Ectodermal cell (in vitro differentiated cells): ENCODE data around the gene ATG10.
A peak's percentile ranks its signal among the peaks of the same experiment; 100 is the strongest.
"Not testable (repeated sequence)": the region's sequence is repeated elsewhere in the genome, so short reads cannot be mapped to it uniquely, and the experiment has no call there.

Source experiments
- H3K27ac ChIP-seq: 2 replicates; pipeline ENCODE4 v1.7.0; 2013; ENCODE audit warnings: mild to moderate bottlenecking, low read depth, low read length; ENCODE audit not compliant: insufficient read depth, poor library complexity, severe bottlenecking
- H3K27me3 ChIP-seq: 2 replicates; pipeline ENCODE4 v1.7.0; 2013; ENCODE audit warnings: mild to moderate bottlenecking, low read length; ENCODE audit not compliant: insufficient read depth, control insufficient read depth, poor library complexity, severe bottlenecking
- H3K36me3 ChIP-seq: one replicate; pipeline ENCODE4 v1.7.0; 2013; ENCODE audit warnings: low read length; ENCODE audit not compliant: control insufficient read depth, insufficient read depth
- H3K4me1 ChIP-seq: one replicate; pipeline ENCODE4 v1.7.0; 2013; ENCODE audit warnings: low read length; ENCODE audit not compliant: control insufficient read depth, insufficient read depth
- H3K4me3 ChIP-seq: 2 replicates; pipeline ENCODE4 v1.7.0; 2013; ENCODE audit warnings: low read depth, low read length, control low read depth; ENCODE audit not compliant: insufficient read depth
- H3K9me3 ChIP-seq: 2 replicates; pipeline ENCODE4 v1.7.0; 2013; ENCODE audit warnings: mild to moderate bottlenecking, low read length, moderate library complexity; ENCODE audit not compliant: control insufficient read depth
- WGBS, 2 experiments: methylation state at CpG; one replicate each; pipeline ENCODE4 v1.1.7; 2013; ENCODE audit warnings: missing lambda C conversion rate in 2 of 2; 5-methylcytosine and 5-hydroxymethylcytosine counted together

Gene ATG10

DNA sequence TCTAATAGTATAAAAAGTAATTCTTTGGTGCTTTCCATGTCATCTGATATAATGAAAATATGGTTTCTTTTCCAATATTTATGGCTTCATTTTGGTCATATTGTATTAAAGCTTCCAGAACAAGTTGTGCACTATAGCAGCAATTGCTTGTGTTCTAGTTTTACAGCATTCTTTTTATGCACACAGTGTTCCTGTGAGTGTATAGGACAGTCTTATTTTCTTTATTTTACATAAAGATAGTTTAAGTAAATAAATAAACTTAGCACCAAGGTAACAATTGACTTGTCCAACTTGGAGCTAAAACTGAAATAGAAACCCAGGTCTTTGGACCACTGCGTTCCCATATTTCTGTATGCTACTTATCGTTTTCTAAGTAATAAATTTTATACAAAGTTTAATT, 38.9 kb downstream of the ATG10 start:
- no peaks in the 10 kb centered on the region for H3K4me1 ChIP-seq
- H3K4me3 ChIP-seq = no peak overlapping the region
- 94% methylated on average over 2 of the region's 2 CpGs; no CpG with 5 or more reads in 1 of the 2 experiments for WGBS, 2 experiments
- no peaks in the 10 kb centered on the region for H3K9me3 ChIP-seq
- H3K27ac ChIP-seq = no peak overlapping the region
- H3K36me3 ChIP-seq = no peaks in the 10 kb centered on the region
- no peaks in the 10 kb centered on the region for H3K27me3 ChIP-seq

DNA sequence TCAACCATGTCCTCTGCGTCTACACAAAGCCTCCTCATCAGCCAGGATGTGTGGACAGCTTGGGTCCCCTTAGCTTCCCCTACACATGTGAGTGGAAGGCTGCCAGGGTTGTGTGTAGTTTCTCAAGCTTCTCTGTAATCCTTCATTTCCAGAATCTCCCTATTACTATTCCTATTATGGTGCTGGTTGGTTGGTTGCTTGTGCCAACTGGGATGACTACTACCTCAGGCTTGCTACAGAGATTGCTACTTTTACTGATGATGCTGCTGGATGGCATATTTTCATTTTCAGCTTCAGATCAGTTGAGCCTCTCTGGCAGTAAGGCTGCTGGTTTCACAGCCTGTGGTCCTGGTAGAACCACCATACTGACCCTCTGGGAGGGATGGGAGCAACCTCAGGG, 39.9 kb downstream of the ATG10 start:
- Histone ChIP-seq H3K27me3 (no peaks in the 10 kb centered on the region), H3K9me3 (no peaks in the 10 kb centered on the region), H3K27ac (no peak overlapping the region), H3K36me3 (peaks cover 5% of the 10 kb centered on the region), H3K4me1 (no peaks in the 10 kb centered on the region), H3K4me3 (no peak overlapping the region)
- WGBS, 2 experiments = 83 to 100% methylated on average over 1 of the region's 1 CpG

DNA sequence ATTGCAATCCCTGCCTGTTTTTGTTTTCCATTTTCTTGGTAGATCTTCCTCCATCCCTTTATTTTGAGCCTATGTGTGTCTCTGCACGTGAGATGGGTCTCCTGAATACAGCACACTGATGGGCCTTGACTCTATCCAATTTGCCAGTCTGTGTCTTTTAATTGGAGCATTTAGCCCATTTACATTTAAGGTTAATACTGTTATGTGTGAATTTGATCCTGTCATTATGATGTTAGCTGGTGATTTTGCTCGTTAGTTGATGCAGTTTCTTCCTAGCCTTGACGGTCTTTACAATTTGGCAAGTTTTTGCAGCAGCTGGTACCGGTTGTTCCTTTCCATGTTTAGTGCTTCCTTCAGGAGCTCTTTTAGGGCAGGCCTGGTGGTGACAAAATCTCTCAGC, 42.8 kb downstream of the ATG10 start:
- H3K36me3 ChIP-seq, H3K9me3 ChIP-seq, H3K27me3 ChIP-seq, H3K27ac ChIP-seq, H3K4me1 ChIP-seq, H3K4me3 ChIP-seq: not testable (repeated sequence)
- 92 to 97% methylated on average over 4 of the region's 4 CpGs for WGBS, 2 experiments

DNA sequence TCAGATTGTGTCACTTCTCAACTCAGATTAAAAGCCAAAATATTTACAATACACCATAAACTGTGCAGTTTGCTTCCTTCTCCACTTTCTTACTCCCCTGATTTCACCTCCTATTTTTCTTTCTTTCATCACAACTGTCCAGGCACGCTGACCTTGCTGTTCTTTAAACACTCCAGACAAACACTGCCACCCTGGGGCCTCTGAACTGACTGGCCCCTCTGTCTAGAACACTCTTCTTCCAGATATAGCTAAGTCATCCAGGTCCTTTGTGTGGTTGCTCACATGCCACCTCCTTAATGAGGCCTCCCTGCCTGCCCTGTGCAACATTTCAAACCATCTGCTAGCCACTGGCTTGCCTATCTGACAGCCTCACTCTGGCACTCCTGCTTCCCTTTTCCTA, 46.6 kb downstream of the ATG10 start:
- Histone ChIP-seq H3K4me1 (peaks cover 12% of the 10 kb centered on the region), H3K27ac (no peak overlapping the region), H3K4me3 (no peak overlapping the region), H3K9me3 (no peaks in the 10 kb centered on the region), H3K27me3 (no peaks in the 10 kb centered on the region), H3K36me3 (peaks cover 5% of the 10 kb centered on the region)
- 90 to 94% methylated on average over 1 of the region's 1 CpG for WGBS, 2 experiments

DNA sequence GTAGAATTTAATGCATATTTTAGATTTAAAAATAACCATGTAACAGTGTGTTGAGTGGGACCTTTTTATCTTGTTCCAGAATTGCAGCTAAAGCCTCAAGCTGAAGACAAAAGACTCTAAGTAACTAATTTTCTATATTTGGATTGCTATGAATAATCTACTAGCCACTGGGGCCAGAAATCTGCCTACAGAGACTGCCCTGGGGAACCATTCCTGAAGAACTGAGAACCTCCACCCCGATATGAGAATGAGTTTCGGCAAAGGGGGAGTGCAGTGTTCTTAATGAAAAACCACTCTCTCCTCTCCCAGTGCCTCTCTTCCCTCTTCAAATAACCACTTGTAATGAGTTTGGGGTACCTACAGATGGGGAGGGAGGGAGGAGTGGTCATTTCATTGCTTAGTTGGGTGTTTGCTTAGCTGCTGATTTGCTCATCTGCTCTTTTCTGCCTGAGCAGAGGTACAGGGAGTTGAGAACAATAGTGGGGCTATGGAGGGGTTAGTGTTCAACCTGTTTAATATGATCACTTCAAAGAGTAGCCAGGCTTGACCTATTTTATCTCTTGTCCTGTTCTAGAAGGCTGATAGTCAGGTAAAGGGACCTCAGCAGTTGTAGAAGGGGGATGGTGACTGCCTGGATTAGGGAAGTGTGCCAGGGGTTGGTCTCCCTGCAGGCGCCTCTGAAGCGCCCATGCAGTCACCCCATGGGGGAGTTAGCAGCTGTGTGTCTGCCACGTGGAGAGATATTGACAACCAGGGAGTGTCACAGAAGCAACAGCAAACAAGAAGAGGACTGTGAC, 47.7 kb downstream of the ATG10 start:
- H3K9me3 ChIP-seq = no peaks in the 10 kb centered on the region
- H3K36me3 ChIP-seq = peaks cover 5% of the 10 kb centered on the region
- H3K4me3 ChIP-seq = no peak overlapping the region
- H3K4me1 ChIP-seq = peaks cover 12% of the 10 kb centered on the region
- 57 to 62% methylated on average over 5 of the region's 5 CpGs for WGBS, 2 experiments
- H3K27ac ChIP-seq = no peak overlapping the region
- H3K27me3 ChIP-seq = no peaks in the 10 kb centered on the region

DNA sequence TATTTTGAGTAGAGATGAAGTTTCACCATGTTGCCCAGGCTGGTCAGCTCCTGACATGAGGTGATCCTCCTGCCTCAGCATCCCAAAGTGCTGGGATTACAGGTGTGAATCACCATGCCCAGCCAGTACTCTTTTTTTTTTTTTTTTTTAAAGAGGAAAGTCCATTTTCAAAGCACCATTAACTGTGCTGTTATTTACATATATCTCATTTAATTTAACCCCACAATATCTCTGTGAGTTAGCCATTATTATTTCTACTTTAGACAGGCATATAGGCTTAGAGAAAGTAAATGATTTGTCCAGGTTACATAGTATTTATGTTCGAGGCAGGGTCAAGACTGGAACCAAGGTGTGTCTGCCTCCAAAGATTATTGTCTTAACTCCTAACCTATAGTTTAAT, 50.7 kb downstream of the ATG10 start:
- no peaks in the 10 kb centered on the region for H3K36me3 ChIP-seq
- H3K9me3 ChIP-seq = no peaks in the 10 kb centered on the region
- WGBS, 2 experiments = no CpG with 5 or more reads among the region's 1 CpG
- peaks cover 12% of the 10 kb centered on the region for H3K4me1 ChIP-seq
- H3K27me3 ChIP-seq = no peaks in the 10 kb centered on the region
- no peak overlapping the region for H3K4me3 ChIP-seq
- no peak overlapping the region for H3K27ac ChIP-seq

DNA sequence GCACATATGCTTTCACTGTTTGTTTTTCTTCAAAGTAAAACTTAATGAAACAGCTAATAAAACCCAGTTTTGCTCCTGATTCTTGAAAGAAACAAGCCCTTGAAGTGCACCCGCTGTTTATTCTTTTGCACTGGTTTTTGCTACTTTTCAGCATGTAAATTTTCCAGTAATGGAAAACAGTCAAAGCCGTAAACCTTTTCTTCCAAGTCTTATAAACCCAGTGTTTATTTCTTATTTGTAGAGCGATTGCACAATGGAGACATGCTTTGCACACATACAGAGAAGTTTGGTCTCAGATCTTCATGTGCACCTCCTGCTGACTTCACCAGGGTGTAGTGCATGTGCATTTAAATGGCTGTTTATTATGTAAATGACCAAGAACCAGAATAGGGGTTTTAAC, 51.8 kb downstream of the ATG10 start:
- H3K4me1 ChIP-seq = peaks cover 9% of the 10 kb centered on the region
- no peak overlapping the region for H3K4me3 ChIP-seq
- H3K36me3 ChIP-seq = no peaks in the 10 kb centered on the region
- H3K27ac ChIP-seq = no peak overlapping the region
- no peaks in the 10 kb centered on the region for H3K9me3 ChIP-seq
- no peaks in the 10 kb centered on the region for H3K27me3 ChIP-seq
- 51 to 55% methylated on average over 3 of the region's 3 CpGs for WGBS, 2 experiments

DNA sequence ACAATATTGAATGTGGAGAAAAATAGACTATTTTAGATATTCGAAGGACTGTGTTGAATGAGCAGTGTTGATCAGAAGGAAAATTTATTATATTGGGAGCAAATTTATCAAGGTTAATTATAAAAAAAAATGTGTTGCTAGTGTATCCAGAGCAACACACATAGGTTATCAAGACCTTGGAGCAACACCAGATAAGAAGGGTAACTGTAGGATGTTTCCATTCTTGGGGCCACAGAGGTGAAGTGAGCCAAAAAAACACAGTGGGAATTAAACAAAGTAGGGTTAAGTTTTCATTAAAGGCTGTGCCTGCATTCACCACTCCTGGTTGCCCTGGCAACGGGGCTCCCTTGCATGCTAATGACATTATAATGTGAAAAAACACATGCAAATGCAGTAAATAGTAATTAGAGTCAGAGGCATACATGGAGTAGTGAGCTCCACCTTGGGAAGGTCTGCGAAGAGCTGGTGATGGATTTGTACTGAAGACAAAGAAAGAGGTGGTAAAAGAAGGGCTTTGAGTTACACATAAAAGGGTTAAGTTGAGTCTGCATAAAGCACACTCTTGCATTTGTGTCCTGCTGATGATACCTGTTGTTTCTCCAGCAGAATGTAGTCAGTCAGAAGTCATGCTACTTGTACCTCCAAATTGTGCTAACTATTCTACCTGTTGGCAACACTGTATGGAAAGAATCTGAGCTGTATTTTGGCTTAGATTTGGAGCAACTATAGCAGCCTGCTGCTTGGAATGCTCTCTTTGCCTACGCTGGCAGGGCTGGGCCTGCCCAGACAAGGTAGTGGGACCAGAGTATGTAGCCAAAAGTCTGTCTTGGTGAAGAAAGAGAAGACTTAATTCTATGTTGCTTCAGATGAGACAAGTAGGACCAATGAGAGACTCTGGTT, 59.6 kb downstream of the ATG10 start:
- Histone ChIP-seq H3K27me3 (no peaks in the 10 kb centered on the region), H3K36me3 (no peaks in the 10 kb centered on the region), H3K4me1 (peaks cover 12% of the 10 kb centered on the region), H3K4me3 (no peak overlapping the region), H3K27ac (peak overlapping the region; percentile 11), H3K9me3 (no peaks in the 10 kb centered on the region)
- 55 to 71% methylated on average over 4 of the region's 4 CpGs for WGBS, 2 experiments

DNA sequence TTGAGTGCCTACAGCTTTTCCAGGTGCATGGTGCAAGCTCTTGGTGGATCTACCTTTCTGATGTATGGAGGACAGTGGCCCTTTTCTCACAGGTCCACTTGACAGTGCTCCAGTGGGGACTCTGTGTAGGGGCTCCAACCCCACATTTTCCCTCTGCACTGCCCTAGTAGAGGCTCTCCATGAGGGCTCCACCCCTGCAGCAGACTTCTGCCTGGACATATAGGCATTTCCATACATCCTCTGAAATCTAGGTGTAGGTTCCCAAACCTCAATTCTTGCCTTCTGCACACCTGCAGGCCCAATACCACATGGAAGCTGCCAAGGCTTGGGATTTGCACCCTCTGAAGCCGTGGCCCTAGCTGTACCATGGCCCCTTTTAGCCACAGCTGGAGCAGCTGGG, 71.1 kb downstream of the ATG10 start:
- not testable (repeated sequence) for H3K27me3 ChIP-seq, H3K4me3 ChIP-seq, H3K9me3 ChIP-seq, H3K36me3 ChIP-seq, H3K27ac ChIP-seq, H3K4me1 ChIP-seq
- WGBS, 2 experiments = 93 to 95% methylated on average over 1 of the region's 1 CpG

DNA sequence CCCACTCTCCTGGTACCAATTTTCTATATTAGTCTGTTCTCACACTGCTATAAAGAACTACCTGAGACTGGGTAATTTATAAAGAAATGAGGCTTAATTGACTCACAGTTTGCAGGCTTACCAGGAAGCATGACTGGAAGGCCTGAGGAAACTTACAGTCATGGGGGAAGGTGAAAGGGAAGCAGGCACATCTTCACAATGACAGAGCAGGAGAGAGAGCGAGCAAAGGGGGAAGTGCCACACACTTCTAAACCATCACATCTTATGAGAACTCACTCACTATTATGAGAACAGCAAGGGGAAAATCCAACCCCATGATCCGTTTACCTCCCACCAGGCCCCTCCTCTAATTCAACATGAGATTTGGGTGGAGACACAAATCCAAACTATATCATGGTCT, 72.2 kb downstream of the ATG10 start:
- 89 to 95% methylated on average over 2 of the region's 2 CpGs for WGBS, 2 experiments
- Histone ChIP-seq H3K36me3 (peaks cover 4% of the 10 kb centered on the region), H3K4me3 (no peak overlapping the region), H3K27ac (no peak overlapping the region), H3K4me1 (peaks cover 3% of the 10 kb centered on the region), H3K9me3 (no peaks in the 10 kb centered on the region), H3K27me3 (no peaks in the 10 kb centered on the region)
